ENCODE measurements around the gene UGT2B11.
A peak's percentile ranks its signal among the peaks of the same experiment; 100 is the strongest.
"Not testable (repeated sequence)": the region's sequence is repeated elsewhere in the genome, so short reads cannot be mapped to it uniquely, and the experiment has no call there.

The UGT2B11 gene

GRCh38 chr4:69170233-69171134 lies 44.1 kb downstream of the UGT2B11 start:
- not testable (repeated sequence) for H3K27me3 ChIP-seq (ENCODE audit: insufficient read depth, poor library complexity, severe bottlenecking); H3K4me3 ChIP-seq (replicated peaks; ENCODE audit: insufficient read depth, low read length); H3K27ac ChIP-seq (replicated peaks)
- peak; percentile 13 for TF ChIP-seq CTCF (IDR thresholded peaks at IDR 0.05; ENCODE audit: insufficient read depth, low read length)
- peak in 1 of 2 experiments; percentile 31 for DNase-seq (ENCODE audit: low read depth in 1 of 2, low spot score in 1 of 2)

GRCh38 chr4:69169171-69169570 lies 45.4 kb downstream of the UGT2B11 start:
- not testable (repeated sequence) for DNase-seq (ENCODE audit: low read depth in 1 of 2, low spot score in 1 of 2); H3K27me3 ChIP-seq (ENCODE audit: insufficient read depth, poor library complexity, severe bottlenecking); H3K4me3 ChIP-seq (replicated peaks; ENCODE audit: insufficient read depth, low read length); H3K27ac ChIP-seq (replicated peaks)

- DNase-seq (ENCODE audit: low read depth in 1 of 2, low spot score in 1 of 2) = no peak
- Histone ChIP-seq H3K27ac (replicated peaks) (no peak overlapping the region), H3K27me3 (ENCODE audit: insufficient read depth, poor library complexity, severe bottlenecking) (no peaks in the 10 kb centered on the region), H3K4me3 (replicated peaks; ENCODE audit: insufficient read depth, low read length) (no peak overlapping the region)
- TF ChIP-seq REST (IDR thresholded peaks at IDR 0.05; ENCODE audit: insufficient replicate concordance, low read depth) (no peak), CTCF (IDR thresholded peaks at IDR 0.05; ENCODE audit: insufficient read depth, low read length) (no peak), SPI1 (IDR thresholded peaks at IDR 0.05; ENCODE audit: borderline replicate concordance, low read depth) (no peak), GABPA (IDR thresholded peaks at IDR 0.05; ENCODE audit: low read depth) (no peak), POLR2AphosphoS5 (IDR thresholded peaks at IDR 0.05; ENCODE audit: low read depth) (no peak)
Measured at GRCh38 chr4:69167300-69167699, 47.2 kb downstream of the UGT2B11 start.

- not testable (repeated sequence) for H3K4me3 ChIP-seq (replicated peaks; ENCODE audit: insufficient read depth, low read length); DNase-seq (ENCODE audit: low read depth in 1 of 2, low spot score in 1 of 2); H3K27ac ChIP-seq (replicated peaks); H3K27me3 ChIP-seq (ENCODE audit: insufficient read depth, poor library complexity, severe bottlenecking)
Measured at GRCh38 chr4:69166376-69166775, 48.2 kb downstream of the UGT2B11 start.

GRCh38 chr4:69165707-69166106 lies 48.8 kb downstream of the UGT2B11 start:
- H3K27ac ChIP-seq (replicated peaks); DNase-seq (ENCODE audit: low read depth in 1 of 2, low spot score in 1 of 2); H3K4me3 ChIP-seq (replicated peaks; ENCODE audit: insufficient read depth, low read length); H3K27me3 ChIP-seq (ENCODE audit: insufficient read depth, poor library complexity, severe bottlenecking): not testable (repeated sequence)

GRCh38 chr4:69156913-69157312 lies 57.6 kb downstream of the UGT2B11 start:
- Histone ChIP-seq H3K4me3 (replicated peaks; ENCODE audit: insufficient read depth, low read length) (no peak overlapping the region), H3K27me3 (ENCODE audit: insufficient read depth, poor library complexity, severe bottlenecking) (no peaks in the 10 kb centered on the region), H3K27ac (replicated peaks) (no peak overlapping the region)
- no peak for DNase-seq (ENCODE audit: low read depth in 1 of 2, low spot score in 1 of 2)
- no peak for TF ChIP-seq POLR2AphosphoS5 (IDR thresholded peaks at IDR 0.05; ENCODE audit: low read depth)
- TF ChIP-seq GABPA (IDR thresholded peaks at IDR 0.05; ENCODE audit: low read depth) = no peak
- no peak for TF ChIP-seq SPI1 (IDR thresholded peaks at IDR 0.05; ENCODE audit: borderline replicate concordance, low read depth)
- no peak for TF ChIP-seq CTCF (IDR thresholded peaks at IDR 0.05; ENCODE audit: insufficient read depth, low read length)
- TF ChIP-seq REST (IDR thresholded peaks at IDR 0.05; ENCODE audit: insufficient replicate concordance, low read depth) = no peak

All from HL-60 (cell line).